HepG2 (cell line): ENCODE data around the gene DRC7. TPM values are rescaled to one million over a fixed set of nuclear protein-coding genes. Genes with fewer than 3 reads are reported as not detected.

ENCODE experiments used
- ATAC-seq: fragments of 200-7000 bp; cut with Tn5 transposase; 3 replicates; pipeline ENCODE4 v1.9.1; 2020; ENCODE audit warnings: mild to moderate bottlenecking, moderate library complexity
- BruUV-seq: library from RNA; stranded (reverse); fragments of 400-500 nt; replicated peaks from 2 replicates; lab custom pipeline; 2021; lab: Mats Ljungman, UMichigan
- CTCF ChIA-PET: fragments of 300-600 bp; formaldehyde crosslinking; extraction: SDS; loops from one replicate; lab custom pipeline; 2021; ENCODE audit warnings: low total read pairs, inconsistent platforms, low intra/inter-chr PET ratio; lab: Yijun Ruan, JAX
- POLR2A ChIA-PET: fragments of 350-600 bp; sonication (Branson Sonifier 250); formaldehyde crosslinking; loops from one replicate; lab custom pipeline; 2020; ENCODE audit warnings: antibody characterized with exemption, inconsistent platforms; lab: Yijun Ruan, JAX
- DNase-seq: peaks from one replicate; pipeline ENCODE4 v3.0.0-alpha.2; 2015; ENCODE audit warnings: low spot score
- FAIRE-seq: peaks from 3 replicates; lab custom pipeline; 2011; peaks lifted over from hg19 to GRCh38; lab: Jason Lieb, UNC
- H2AFZ ChIP-seq: one replicate; pipeline ENCODE4 v1.6.1; 2011; ENCODE audit warnings: low read length, inconsistent platforms
- H3K27ac ChIP-seq: fragments of 300-600 bp; 3 replicates; pipeline ENCODE4 v1.8.0; 2011; ENCODE audit warnings: mixed run types, mild to moderate bottlenecking, mixed read lengths, low read length, inconsistent platforms; ENCODE audit not compliant: insufficient read depth; ENCODE audit errors: extremely low read length
- H3K27me3 ChIP-seq, 2 experiments: fragments of 200-600 bp in 1 of 2; 2 replicates in 1 of 2; 3 replicates in 1 of 2; pipeline versions ENCODE4 v1.6.0 to v1.8.0; 2011; ENCODE audit warnings: low read length in 2 of 2, mild to moderate bottlenecking in 2 of 2, moderate library complexity in 2 of 2, inconsistent platforms in 1 of 2; ENCODE audit not compliant: insufficient read depth in 2 of 2, control insufficient read depth in 1 of 2
- H3K36me3 ChIP-seq, 2 experiments: fragments of 200-600 bp in 1 of 2; replicated peaks in 1 of 2; 2 replicates in 1 of 2; 3 replicates in 1 of 2; pipeline versions ENCODE4 v1.5.1 to v1.8.0; 2011; ENCODE audit warnings: low read length in 2 of 2, inconsistent platforms in 1 of 2; ENCODE audit not compliant: insufficient read depth in 2 of 2, control insufficient read depth in 1 of 2
- H3K4me1 ChIP-seq: 2 replicates; pipeline ENCODE4 v1.5.1; 2012; ENCODE audit warnings: low read length, inconsistent platforms; ENCODE audit not compliant: insufficient read depth
- H3K4me2 ChIP-seq: 2 replicates; pipeline ENCODE4 v1.6.0; 2011; ENCODE audit warnings: low read depth, low read length, inconsistent platforms
- H3K4me3 ChIP-seq, 3 experiments: fragments of 200-600 bp in 1 of 3; sonication (generic), shearing (Covaris generic) in 1 of 3; replicated peaks in 1 of 3; 2 replicates each; pipeline ENCODE4 v1.5.1; 2011 to 2016; ENCODE audit warnings: low read length in 3 of 3, inconsistent platforms in 2 of 3, low read depth in 2 of 3, mild to moderate bottlenecking in 2 of 3, control low read depth in 1 of 3, mixed read lengths in 1 of 3; ENCODE audit not compliant: insufficient read depth in 1 of 3
- H3K79me2 ChIP-seq: one replicate; pipeline ENCODE4 v1.6.1; 2011; ENCODE audit warnings: low read length, inconsistent platforms; ENCODE audit not compliant: insufficient read depth
- H3K9ac ChIP-seq: 2 replicates; pipeline ENCODE4 v1.6.0; 2011; ENCODE audit warnings: mild to moderate bottlenecking, low read depth, low read length, inconsistent platforms; ENCODE audit not compliant: insufficient read depth
- H3K9me3 ChIP-seq: 2 replicates; pipeline ENCODE4 v1.5.1; 2012; ENCODE audit warnings: mild to moderate bottlenecking, low read length
- H4K20me1 ChIP-seq: 2 replicates; pipeline ENCODE4 v1.6.0; 2011; ENCODE audit warnings: inconsistent platforms, mild to moderate bottlenecking, low read length, moderate library complexity; ENCODE audit not compliant: insufficient read depth
- AGO2 ChIP-seq: fragments of 200-400 bp; formaldehyde crosslinking; optimal IDR thresholded peaks from 2 replicates; pipeline ENCODE3; 2017; ENCODE audit warnings: mild to moderate bottlenecking, low read depth, low read length, moderate library complexity
- CREB1 ChIP-seq, 2 experiments: fragments of 450-650 bp in 1 of 2; IDR thresholded peaks; 2 replicates each; pipeline ENCODE4 v1.6.1; 2016 to 2017; ENCODE audit warnings: control low read depth in 1 of 2, mild to moderate bottlenecking in 1 of 2, missing compliant biosample characterization in 1 of 2, missing genetic modification characterization in 1 of 2
- CTCF ChIP-seq: sonication (generic); formaldehyde crosslinking; IDR thresholded peaks from 2 replicates; pipeline ENCODE4 v1.5.0; 2020; ENCODE audit warnings: mild to moderate bottlenecking, missing genetic modification reagents, moderate library complexity
- KLF9 ChIP-seq: IDR thresholded peaks from 2 replicates; pipeline ENCODE4 v1.6.1; 2016; ENCODE audit warnings: low read depth
- POLR2A ChIP-seq, 2 experiments: IDR thresholded peaks; 2 replicates each; pipeline ENCODE4 v1.6.1; 2011; ENCODE audit warnings: low read depth in 2 of 2, low read length in 2 of 2, mild to moderate bottlenecking in 1 of 2, moderate library complexity in 1 of 2; ENCODE audit not compliant: insufficient read depth in 1 of 2
- RBFOX2 ChIP-seq: fragments of 200-400 bp; formaldehyde crosslinking; IDR thresholded peaks from 2 replicates; pipeline ENCODE4 v1.6.1; 2017; ENCODE audit warnings: low read depth, mild to moderate bottlenecking, low read length
- ZFP36 ChIP-seq: fragments of 150-350 bp; IDR thresholded peaks from 2 replicates; pipeline ENCODE4 v1.6.1; 2018; ENCODE audit warnings: borderline replicate concordance, low read length, low read depth; ENCODE audit not compliant: partially characterized antibody
- ZNF687 ChIP-seq: sonication (generic); formaldehyde crosslinking; IDR thresholded peaks from 2 replicates; pipeline ENCODE4 v1.5.1; 2020; ENCODE audit warnings: mild to moderate bottlenecking, missing genetic modification reagents, moderate library complexity
- WGBS: methylation state at CpG from one replicate; pipeline ENCODE4 v1.1.6; 2017; ENCODE audit warnings: low lambda C conversion rate; 5-methylcytosine and 5-hydroxymethylcytosine counted together
- in situ Hi-C: cut with HindIII; loops from 2 replicates; pipeline ENCODE4 v1.10.0; 2017; ENCODE audit warnings: low pct_unique_long_range_greater_than_20kb; ENCODE audit not compliant: extremely low pct_ligation_motif_present
- intact Hi-C: fragments of 100-400 bp; cut with micrococcal nuclease; formaldehyde crosslinking; loops from one replicate; pipeline ENCODE4 v1.10.0; 2022; ENCODE audit not compliant: unreplicated experiment
- polyA plus RNA-seq, 8 experiments: library from polyadenylated mRNA; depleted of rRNA in 3 of 8; stranded (reverse) in 7 of 8; unstranded in 1 of 8; fragments of >200 nt; fragmentation: Illumina TruSeq in 4 of 8; extraction: Trizol in 4 of 8; gene quantifications; 2 replicates each; pipeline versions ENCODE4 v1.2.1 to v1.2.3, GENCODE V29; 2011 to 2016; ENCODE audit warnings: low read depth in 4 of 8, missing spikeins in 1 of 8, mixed read lengths in 1 of 8; ENCODE audit not compliant: insufficient read depth in 1 of 8
- total RNA-seq, 5 experiments: library from RNA; depleted of rRNA; stranded (reverse); fragments of >200 nt; fragmentation: Illumina TruSeq; extraction: Trizol; gene quantifications; 2 replicates each; pipeline ENCODE4 v1.2.3, GENCODE V29; 2016; ENCODE audit warnings: low read depth in 1 of 5

Gene DRC7
- total and polyA plus RNA-seq, 2 of the 13 experiments (the other 11 are each of a cell fraction or from before 2014, with no cell fraction given) = 2.7 to 3.4 TPM

- BruUV-seq = no TSS peak
Observed at GRCh38 chr16:57755061-57755684, 60.6 kb downstream of the DRC7 start.

More at GRCh38 chr16:57755061-57755684, 60.6 kb downstream of the DRC7 start:
- intact Hi-C loops (no loop called here), in situ Hi-C loops (loop anchor here (5.0 kb wide), 2 partner anchors 107 to 247 kb away; partner anchors contain the start of genes USB1 and ZNF319)
- 94% methylated on average over 8 of the region's 24 CpGs for WGBS
- Histone ChIP-seq H3K4me1 (no peaks in the 10 kb centered on the region), H3K9ac (no peak overlapping the region), H3K27me3 (no peaks in the 10 kb centered on the region), H3K4me2 (no peak overlapping the region), H4K20me1 (no peaks in the 10 kb centered on the region), H3K36me3 (peaks cover 28 to 44% of the 10 kb centered on the region in 2 experiments; a peak in 4 of 5 replicates), H3K27ac (no peak overlapping the region), H3K4me3 (no peak overlapping the region), H2AFZ (no peak overlapping the region), H3K9me3 (no peaks in the 10 kb centered on the region), H3K79me2 (no peaks in the 10 kb centered on the region)
- TF ChIP-seq CTCF (CRISPR knock-in tag) (peak; percentile 8; the same call in 1 of the 2 replicates), AGO2 (peak; percentile 27), RBFOX2 (peak; percentile 40; the same call in 1 of the 2 replicates), POLR2A (IDR thresholded peaks at IDR 0.05; ENCODE audit: insufficient read depth in 1 of 2, low read depth in 2 of 2, low read length in 2 of 2) (peak in 1 of 2 experiments; percentile 11; a peak in 1 of 4 replicates), KLF9 (CRISPR knock-in tag) (no peak), ZFP36 (no peak), CREB1 (IDR thresholded peaks at IDR 0.05) (peak; percentile 55), CREB1 (CRISPR knock-in tag; IDR thresholded peaks at IDR 0.05) (no peak), ZNF687 (CRISPR knock-in tag) (peak; percentile 30; the same call in 1 of the 2 replicates)
- no peak for DNase-seq
- FAIRE-seq = no peak
- 0 out of 3 replicates have a peak, but pooled peaks have one; percentile 1 for ATAC-seq
- POLR2A ChIA-PET = no interaction called here
- CTCF ChIA-PET = no interaction called here
